AG04449 (cell line): ENCODE results near the gene NOTCH2.

Experiments
- CTCF ChIA-PET: fragments of 350-600 bp; formaldehyde crosslinking; extraction: SDS; loops from one replicate; lab custom pipeline; 2021; ENCODE audit warnings: antibody characterized with exemption; lab: Yijun Ruan, JAX
- POLR2A ChIA-PET: fragments of 400-600, 350-600 bp; formaldehyde crosslinking; extraction: SDS; loops from one replicate; lab custom pipeline; 2020; ENCODE audit warnings: antibody characterized with exemption, inconsistent platforms; lab: Yijun Ruan, JAX
- DNase-seq: peaks from one replicate; pipeline ENCODE4 v3.0.0-alpha.2; 2010; ENCODE audit warnings: low read depth, low spot score
- H3K4me3 ChIP-seq: 2 replicates; pipeline ENCODE4 v1.5.1; 2011; ENCODE audit warnings: low read depth, mild to moderate bottlenecking, control low read depth, low read length
- CTCF ChIP-seq: IDR thresholded peaks from one replicate; pipeline ENCODE4 v1.5.1; 2011; ENCODE audit warnings: mild to moderate bottlenecking, moderate library complexity, low read length, control low read depth, inconsistent platforms; ENCODE audit not compliant: insufficient read depth; ENCODE audit errors: missing control alignments

NOTCH2 gene

GRCh38 chr1:119908661-119909060 is 160.8 kb downstream of the NOTCH2 start:
- TF ChIP-seq CTCF = no peak
- ChIA-PET CTCF (no interaction called here), POLR2A (no interaction called here)
- no peak for DNase-seq
- H3K4me3 ChIP-seq = no peak overlapping the region

- H3K4me3 ChIP-seq = no peak overlapping the region
- no peak for TF ChIP-seq CTCF
- no peak for DNase-seq
- POLR2A ChIA-PET = no interaction called here
- CTCF ChIA-PET = interaction anchor here (0.7 to 1.9 kb wide), 3 partner anchors 10 to 22 kb away, joined by 3 to 6 read pairs (median 3); partner anchors contain the start of gene ADAM30
Observed at GRCh38 chr1:119906927-119907652, 162.4 kb downstream of the NOTCH2 start.

GRCh38 chr1:119903443-119903835 is 166.0 kb downstream of the NOTCH2 start:
- H3K4me3 ChIP-seq = no peak overlapping the region
- POLR2A ChIA-PET = no interaction called here
- peak; percentile 4 for DNase-seq
- CTCF ChIA-PET = interaction anchor here (0.9 to 2.5 kb wide), 2 partner anchors 10 to 17 kb away, joined by 3 to 13 read pairs; no protein-coding TSS in a partner anchor
- no peak for TF ChIP-seq CTCF

GRCh38 chr1:119902775-119903442 is 166.6 kb downstream of the NOTCH2 start:
- no peak overlapping the region for H3K4me3 ChIP-seq
- no peak for DNase-seq
- ChIA-PET POLR2A (no interaction called here), CTCF (no interaction called here)
- no peak for TF ChIP-seq CTCF

- no peak for DNase-seq
- TF ChIP-seq CTCF = no peak
- ChIA-PET CTCF (interaction anchor here (1.0 to 1.4 kb wide), 3 partner anchors 10 to 90 kb away, joined by 3 read pairs; no protein-coding TSS in a partner anchor), POLR2A (no interaction called here)
- H3K4me3 ChIP-seq = no peak overlapping the region
Observed at GRCh38 chr1:119898981-119899720, 170.3 kb downstream of the NOTCH2 start.

- ChIA-PET POLR2A (no interaction called here), CTCF (interaction anchor here (1.0 to 3.8 kb wide), 4 partner anchors 9 to 90 kb away, joined by 3 to 39 read pairs (median 3); no protein-coding TSS in a partner anchor)
- no peak overlapping the region for H3K4me3 ChIP-seq
- no peak for DNase-seq
- no peak for TF ChIP-seq CTCF
Observed at GRCh38 chr1:119898530-119898929, 170.9 kb downstream of the NOTCH2 start.
